ENCODE data around the gene JOSD1.

Gene JOSD1

DNA sequence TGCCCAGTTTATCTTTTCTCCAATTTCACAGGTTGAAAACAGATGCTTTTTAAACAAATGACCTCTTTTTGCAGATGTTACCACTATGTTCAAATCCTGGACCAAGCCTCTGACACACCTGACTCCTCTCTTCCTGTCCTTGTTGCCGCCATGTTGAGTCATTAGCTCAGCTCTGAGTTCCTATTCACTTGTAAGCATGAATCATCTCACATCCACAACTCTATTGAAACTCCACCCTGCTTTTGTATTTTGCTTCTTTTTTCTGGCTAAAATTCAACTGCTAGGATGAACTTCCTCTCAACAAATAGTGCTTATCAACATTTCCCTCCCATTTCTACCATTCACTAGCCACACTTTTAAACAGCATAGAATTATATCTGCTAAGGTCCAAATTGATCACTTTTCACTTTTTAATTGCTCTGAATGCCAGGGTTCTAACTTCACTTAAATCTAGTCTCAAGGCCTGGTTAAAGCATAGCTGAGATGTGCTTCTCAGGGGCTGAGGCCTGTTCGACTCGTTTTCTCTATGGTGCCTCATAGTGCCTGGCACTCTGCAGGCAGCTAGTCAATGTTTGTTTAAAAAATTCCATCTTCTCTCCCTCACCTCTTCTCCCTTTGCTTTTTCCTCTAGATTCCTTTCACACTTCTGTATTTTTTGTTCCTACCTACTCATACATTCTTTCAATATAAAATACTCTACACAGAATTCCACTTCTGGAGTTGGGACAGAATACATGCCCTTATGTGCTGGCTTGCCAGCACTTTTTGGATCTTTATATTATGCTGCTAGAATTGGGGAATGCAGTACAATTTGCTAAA lies 3.9 kb downstream of the JOSD1 start:
- no peaks in the 10 kb centered on the region for H3K27me3 ChIP-seq
- H3K4me3 ChIP-seq (ENCODE audit: low read depth, low read length), result no peak overlapping the region
- TF ChIP-seq, protein P1, sequence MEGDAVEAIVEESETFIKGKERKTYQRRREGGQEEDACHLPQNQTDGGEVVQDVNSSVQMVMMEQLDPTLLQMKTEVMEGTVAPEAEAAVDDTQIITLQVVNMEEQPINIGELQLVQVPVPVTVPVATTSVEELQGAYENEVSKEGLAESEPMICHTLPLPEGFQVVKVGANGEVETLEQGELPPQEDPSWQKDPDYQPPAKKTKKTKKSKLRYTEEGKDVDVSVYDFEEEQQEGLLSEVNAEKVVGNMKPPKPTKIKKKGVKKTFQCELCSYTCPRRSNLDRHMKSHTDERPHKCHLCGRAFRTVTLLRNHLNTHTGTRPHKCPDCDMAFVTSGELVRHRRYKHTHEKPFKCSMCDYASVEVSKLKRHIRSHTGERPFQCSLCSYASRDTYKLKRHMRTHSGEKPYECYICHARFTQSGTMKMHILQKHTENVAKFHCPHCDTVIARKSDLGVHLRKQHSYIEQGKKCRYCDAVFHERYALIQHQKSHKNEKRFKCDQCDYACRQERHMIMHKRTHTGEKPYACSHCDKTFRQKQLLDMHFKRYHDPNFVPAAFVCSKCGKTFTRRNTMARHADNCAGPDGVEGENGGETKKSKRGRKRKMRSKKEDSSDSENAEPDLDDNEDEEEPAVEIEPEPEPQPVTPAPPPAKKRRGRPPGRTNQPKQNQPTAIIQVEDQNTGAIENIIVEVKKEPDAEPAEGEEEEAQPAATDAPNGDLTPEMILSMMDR (IDR thresholded peaks at IDR 0.05; ENCODE audit: low read depth, low read length), result no peak
- peaks cover 5% of the 10 kb centered on the region for H3K36me3 ChIP-seq
- H3K4me1 ChIP-seq, result peaks cover 6% of the 10 kb centered on the region
- no peak for DNase-seq
- H3K9me3 ChIP-seq, result no peaks in the 10 kb centered on the region

DNA sequence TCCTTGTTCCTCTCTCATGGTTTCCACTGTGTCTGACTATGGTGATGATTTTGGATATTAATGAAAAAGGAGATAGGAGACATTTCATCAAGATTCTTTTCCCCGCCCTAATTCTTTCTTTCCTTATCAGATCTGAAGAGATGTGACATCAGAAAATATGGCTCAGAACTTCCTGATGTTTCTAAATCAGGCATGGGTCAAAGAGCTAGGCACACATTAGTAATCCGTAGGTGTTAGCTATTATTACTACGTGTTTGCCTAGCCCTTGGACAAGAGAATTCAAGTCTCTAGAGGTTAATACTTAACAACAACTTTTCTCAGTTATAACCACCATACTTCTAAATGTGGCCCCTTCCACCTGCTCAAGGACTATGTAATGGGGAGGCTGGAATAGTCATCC lies 5.8 kb downstream of the JOSD1 start:
- H3K4me1 ChIP-seq, result peaks cover 6% of the 10 kb centered on the region
- TF ChIP-seq, protein P1 (IDR thresholded peaks at IDR 0.05; ENCODE audit: low read depth, low read length), result no peak
- no peak overlapping the region for H3K4me3 ChIP-seq (ENCODE audit: low read depth, low read length)
- no peaks in the 10 kb centered on the region for H3K9me3 ChIP-seq
- peaks cover 5% of the 10 kb centered on the region for H3K36me3 ChIP-seq
- DNase-seq, result no peak
- no peaks in the 10 kb centered on the region for H3K27me3 ChIP-seq

DNA sequence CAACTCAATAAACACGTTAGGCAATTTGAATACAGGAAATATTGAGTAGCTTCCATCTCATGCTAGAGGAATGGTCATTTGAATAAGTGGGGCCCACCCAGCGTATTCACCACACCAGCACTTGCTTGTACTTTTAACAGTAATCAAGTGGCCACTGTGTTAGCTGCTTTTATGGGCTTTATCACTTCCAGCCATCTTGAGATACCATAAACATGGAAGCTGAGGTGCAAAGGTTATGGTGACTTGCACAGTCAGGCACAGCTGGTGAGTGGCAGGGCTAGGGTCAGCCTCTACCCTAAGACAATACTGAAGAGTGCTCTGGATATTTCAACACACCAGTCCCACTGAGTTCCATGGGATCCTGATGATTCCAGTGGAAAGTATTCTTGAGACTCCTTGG lies 6.7 kb downstream of the JOSD1 start:
- Histone ChIP-seq H3K9me3 (no peaks in the 10 kb centered on the region), H3K36me3 (peaks cover 5% of the 10 kb centered on the region), H3K4me1 (peaks cover under 1% of the 10 kb centered on the region), H3K4me3 (ENCODE audit: low read depth, low read length) (no peak overlapping the region), H3K27me3 (no peaks in the 10 kb centered on the region)
- no peak for DNase-seq
- TF ChIP-seq, protein P1 (IDR thresholded peaks at IDR 0.05; ENCODE audit: low read depth, low read length), result no peak

DNA sequence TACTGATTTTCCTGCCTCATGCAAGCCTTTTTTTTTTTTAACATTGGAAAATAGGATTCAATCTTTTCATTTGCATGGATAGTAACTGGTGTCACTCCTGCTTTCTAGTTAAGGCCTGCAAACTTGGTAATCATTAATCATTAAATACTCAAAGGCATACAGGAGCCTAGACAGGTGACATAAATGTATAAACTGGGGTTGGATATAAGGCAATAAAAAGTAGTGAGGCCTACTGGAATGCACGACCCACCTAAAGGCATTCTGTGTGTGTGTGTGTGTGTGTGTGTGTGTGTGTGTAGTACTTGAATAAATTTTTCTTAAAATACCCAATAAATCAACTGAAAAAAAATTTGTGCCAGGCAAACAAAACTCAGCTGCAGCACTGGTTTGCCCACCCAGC lies 11.1 kb downstream of the JOSD1 start:
- no peaks in the 10 kb centered on the region for H3K9me3 ChIP-seq
- H3K4me1 ChIP-seq, result no peaks in the 10 kb centered on the region
- peaks cover 43% of the 10 kb centered on the region for H3K36me3 ChIP-seq
- no peaks in the 10 kb centered on the region for H3K27me3 ChIP-seq
- TF ChIP-seq, protein P1 (IDR thresholded peaks at IDR 0.05; ENCODE audit: low read depth, low read length), result no peak
- H3K4me3 ChIP-seq (ENCODE audit: low read depth, low read length), result no peak overlapping the region
- DNase-seq, result no peak

DNA sequence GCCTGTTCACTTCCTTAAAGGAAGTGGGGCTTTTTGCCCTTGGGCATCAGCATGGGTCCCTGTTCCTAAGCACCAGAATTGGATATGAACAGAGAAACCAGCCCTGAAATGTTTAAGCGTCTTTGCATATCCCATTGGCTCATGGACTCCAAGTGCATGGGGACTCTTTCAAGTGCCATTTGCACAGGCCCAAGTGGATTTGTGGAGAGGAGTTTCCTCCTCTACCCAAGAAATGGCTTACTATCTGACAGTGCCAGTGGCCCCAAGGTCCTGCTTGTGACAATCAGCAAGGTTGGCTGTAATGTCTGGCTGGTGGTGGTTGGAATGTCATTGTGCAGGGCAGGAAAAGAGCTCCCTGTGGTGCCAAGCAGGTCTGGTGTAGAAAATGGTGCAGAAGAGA lies 15.0 kb downstream of the JOSD1 start:
- H3K27me3 ChIP-seq, result no peaks in the 10 kb centered on the region
- TF ChIP-seq, protein P1 (IDR thresholded peaks at IDR 0.05; ENCODE audit: low read depth, low read length), result no peak
- H3K4me3 ChIP-seq (ENCODE audit: low read depth, low read length), result no peak overlapping the region
- DNase-seq, result no peak
- no peaks in the 10 kb centered on the region for H3K9me3 ChIP-seq
- H3K4me1 ChIP-seq, result no peaks in the 10 kb centered on the region
- peaks cover 53% of the 10 kb centered on the region for H3K36me3 ChIP-seq

DNA sequence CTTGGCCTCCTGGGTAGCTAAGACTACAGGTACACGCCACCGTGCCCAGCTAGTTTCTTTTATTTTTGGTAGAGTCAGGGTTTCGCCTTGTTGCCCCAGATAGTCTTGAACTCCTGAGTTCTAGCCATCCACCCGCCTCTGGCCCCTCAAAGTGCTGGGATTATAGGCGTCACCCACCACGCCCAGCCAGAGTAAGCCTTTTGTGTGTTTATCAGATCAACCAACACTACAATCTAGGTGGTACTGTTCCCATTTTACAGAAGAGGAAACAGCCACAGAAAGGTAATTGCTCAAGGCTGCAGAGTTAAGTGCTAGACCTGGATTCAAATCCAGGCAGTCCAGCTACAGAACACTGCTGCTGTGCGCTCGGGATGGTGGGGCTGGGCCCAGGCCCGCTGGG lies 15.8 kb downstream of the JOSD1 start:
- H3K4me3 ChIP-seq (ENCODE audit: low read depth, low read length), result no peak overlapping the region
- H3K36me3 ChIP-seq, result peaks cover 53% of the 10 kb centered on the region
- no peaks in the 10 kb centered on the region for H3K4me1 ChIP-seq
- no peak for DNase-seq
- H3K9me3 ChIP-seq, result no peaks in the 10 kb centered on the region
- H3K27me3 ChIP-seq, result no peaks in the 10 kb centered on the region
- TF ChIP-seq, protein P1 (IDR thresholded peaks at IDR 0.05; ENCODE audit: low read depth, low read length), result no peak
